Islet of Langerhans (tissue), 1 donor: ENCODE data around the gene ZBTB4.

Source experiments
- FAIRE-seq: peaks from one replicate; lab custom pipeline; 2011; peaks lifted over from hg19 to GRCh38; lab: Jason Lieb, UNC

ZBTB4 gene

GRCh38 chr17:7479213-7480088 lies at the start of gene ZBTB4:
Gene ZBTB4 (minus strand): TSS chr17:7479631. CDS start chr17:7466801, 12,830 bp downstream.
- no peak for FAIRE-seq

GRCh38 chr17:7528842-7529241 lies 49.4 kb upstream of the ZBTB4 start:
- no peak for FAIRE-seq

- FAIRE-seq = no peak
Observed at GRCh38 chr17:7523033-7523432, 43.6 kb upstream of the ZBTB4 start.

- no peak for FAIRE-seq
Observed at GRCh38 chr17:7515911-7516610, 36.6 kb upstream of the ZBTB4 start.

- no peak for FAIRE-seq
Observed at GRCh38 chr17:7513850-7514419, 34.5 kb upstream of the ZBTB4 start.

GRCh38 chr17:7512824-7513540 lies 33.6 kb upstream of the ZBTB4 start:
- FAIRE-seq = no peak

- no peak for FAIRE-seq
Observed at GRCh38 chr17:7512105-7512504, 32.7 kb upstream of the ZBTB4 start.

GRCh38 chr17:7511108-7511507 lies 31.7 kb upstream of the ZBTB4 start:
- no peak for FAIRE-seq

- no peak for FAIRE-seq
Observed at GRCh38 chr17:7509937-7510336, 30.5 kb upstream of the ZBTB4 start.

GRCh38 chr17:7508846-7509245 lies 29.4 kb upstream of the ZBTB4 start:
- FAIRE-seq = no peak

GRCh38 chr17:7508145-7508544 lies 28.7 kb upstream of the ZBTB4 start:
- no peak for FAIRE-seq

- no peak for FAIRE-seq
Observed at GRCh38 chr17:7503521-7503920, 24.1 kb upstream of the ZBTB4 start.

- no peak for FAIRE-seq
Observed at GRCh38 chr17:7502987-7503386, 23.6 kb upstream of the ZBTB4 start.

- no peak for FAIRE-seq
Observed at GRCh38 chr17:7502171-7502847, 22.9 kb upstream of the ZBTB4 start.

- FAIRE-seq = no peak
Observed at GRCh38 chr17:7501729-7502128, 22.3 kb upstream of the ZBTB4 start.

GRCh38 chr17:7499161-7499560 lies 19.7 kb upstream of the ZBTB4 start:
- no peak for FAIRE-seq

GRCh38 chr17:7497636-7498035 lies 18.2 kb upstream of the ZBTB4 start:
- no peak for FAIRE-seq

- no peak for FAIRE-seq
Observed at GRCh38 chr17:7497228-7497627, 17.8 kb upstream of the ZBTB4 start.

- FAIRE-seq = no peak
Observed at GRCh38 chr17:7496470-7497183, 17.2 kb upstream of the ZBTB4 start.

GRCh38 chr17:7495906-7496434 lies 16.5 kb upstream of the ZBTB4 start:
- no peak for FAIRE-seq

GRCh38 chr17:7493941-7494340 lies 14.5 kb upstream of the ZBTB4 start:
- FAIRE-seq = no peak
